Natural killer cell (primary cell): ENCODE results near the gene SRI. TPM values are rescaled to one million over a fixed set of nuclear protein-coding genes. Genes with fewer than 3 reads are reported as not detected.
A peak's percentile ranks its signal among the peaks of the same experiment; 100 is the strongest.

Experiments
- ATAC-seq, 3 donors: fragments of 150-1000 bp in 2 of 3; fragments of 200-7000 bp in 1 of 3; cut with Tn5 transposase; 1 replicate in 1 of 3; 2 replicates in 2 of 3; pipeline ENCODE4 v1.10.0; 2021; ENCODE audit warnings: mild to moderate bottlenecking in 2 of 3, moderate library complexity in 2 of 3
- DNase-seq, 2 donors: peaks; one replicate each; pipeline versions ENCODE4 v3.0.0 to v3.0.0-alpha.2; 2013 to 2021; ENCODE audit warnings: mixed read lengths in 1 of 2
- H3K27ac ChIP-seq: one replicate; pipeline ENCODE4 v1.5.1; 2013; ENCODE audit warnings: mild to moderate bottlenecking, low read length
- H3K27me3 ChIP-seq: one replicate; pipeline ENCODE4 v1.6.1; 2013; ENCODE audit warnings: low read length; ENCODE audit not compliant: control insufficient read depth, insufficient read depth
- H3K36me3 ChIP-seq: one replicate; pipeline ENCODE4 v1.6.1; 2013; ENCODE audit warnings: low read length; ENCODE audit not compliant: control insufficient read depth, insufficient read depth
- H3K4me1 ChIP-seq: one replicate; pipeline ENCODE4 v1.6.1; 2013; ENCODE audit warnings: low read length; ENCODE audit not compliant: control insufficient read depth, insufficient read depth
- H3K4me3 ChIP-seq: one replicate; pipeline ENCODE4 v1.5.1; 2013; ENCODE audit warnings: low read length
- H3K9me3 ChIP-seq: one replicate; pipeline ENCODE4 v1.6.1; 2013; ENCODE audit warnings: low read length; ENCODE audit not compliant: control insufficient read depth, insufficient read depth
- H3K27ac Mint-ChIP-seq, 2 donors: one replicate each; pipeline ENCODE4 v1.8.0; 2022; ENCODE audit warnings: mild to moderate bottlenecking in 2 of 2, mixed read lengths in 2 of 2, moderate library complexity in 1 of 2
- H3K27me3 Mint-ChIP-seq, 2 donors: one replicate each; pipeline ENCODE4 v1.8.0; 2022; ENCODE audit warnings: low read depth in 2 of 2, mixed read lengths in 2 of 2
- H3K36me3 Mint-ChIP-seq: one replicate; pipeline ENCODE4 v1.8.0; 2022; ENCODE audit warnings: mixed read lengths
- H3K4me1 Mint-ChIP-seq, 2 donors: one replicate each; pipeline ENCODE4 v1.8.0; 2022; ENCODE audit warnings: mixed read lengths in 2 of 2
- H3K4me3 Mint-ChIP-seq: one replicate; pipeline ENCODE4 v1.8.0; 2022; ENCODE audit warnings: mild to moderate bottlenecking, moderate library complexity, mixed read lengths
- H3K9me3 Mint-ChIP-seq, 2 donors: one replicate each; pipeline ENCODE4 v1.8.0; 2022; ENCODE audit warnings: mixed read lengths in 2 of 2
- CTCF ChIP-seq: fragments of 200-600 bp; IDR thresholded peaks from one replicate; pipeline ENCODE4 v1.8.0; 2022; ENCODE audit warnings: antibody characterized with exemption
- WGBS: methylation state at CpG from one replicate; pipeline ENCODE4 v1.1.7; 2013; ENCODE audit warnings: missing lambda C conversion rate; ENCODE audit not compliant: insufficient coverage; 5-methylcytosine and 5-hydroxymethylcytosine counted together
- intact Hi-C: fragments of 100-400 bp; cut with micrococcal nuclease; formaldehyde crosslinking; loops from one replicate; pipeline ENCODE4 v1.14.2; 2022
- total RNA-seq, 4 donors: library from RNA; stranded (reverse); fragments of 120-200 nt in 1 of 4; gene quantifications; one replicate each; pipeline versions ENCODE4 v1.2.3 to v1.2.4, GENCODE V29; 2013 to 2022

Gene SRI
- total RNA-seq, 3 donors from 2014 or later (not counting 1 experiment from before 2014, with no cell fraction given) = 67.9 to 75.0 (median 68.6) TPM

- intact Hi-C loops = loop anchor here (5.0 kb wide), 1 partner anchor 338 kb away; the partner anchor contains the start of genes DBF4 and SLC25A40
- H3K4me1 Mint-ChIP-seq = peaks cover 38 to 46% of the 10 kb centered on the region in 2 donors
- ATAC-seq (no peak), DNase-seq (no peak)
- peak overlapping the region in 1 of 2 donors; percentile 27 for H3K27ac Mint-ChIP-seq
- Histone ChIP-seq H3K9me3 (no peaks in the 10 kb centered on the region), H3K27ac (no peak overlapping the region), H3K4me3 (no peak overlapping the region), H3K4me1 (peaks cover 3% of the 10 kb centered on the region), H3K36me3 (peaks cover 45% of the 10 kb centered on the region), H3K27me3 (no peaks in the 10 kb centered on the region)
- H3K9me3 Mint-ChIP-seq = no peaks in the 10 kb centered on the region
- WGBS = no CpG with 5 or more reads among the region's 2 CpGs
- peaks cover 11% of the 10 kb centered on the region for H3K36me3 Mint-ChIP-seq
- H3K4me3 Mint-ChIP-seq = no peak overlapping the region
- no peaks in the 10 kb centered on the region for H3K27me3 Mint-ChIP-seq
- no peak for TF ChIP-seq CTCF
These were observed 4.5 kb downstream of the SRI start for GRCh38 chr7:88215295-88215694.

- intact Hi-C loops = no loop called here
- Mint-ChIP-seq H3K9me3 (no peaks in the 10 kb centered on the region), H3K27me3 (no peaks in the 10 kb centered on the region), H3K36me3 (peaks cover 11% of the 10 kb centered on the region), H3K4me3 (no peak overlapping the region), H3K4me1 (peaks cover 34 to 42% of the 10 kb centered on the region in 2 donors), H3K27ac (peak overlapping the region in 1 of 2 donors; percentile 1)
- H3K4me3 ChIP-seq = no peak overlapping the region
- no peaks in the 10 kb centered on the region for H3K9me3 ChIP-seq
- no CpG with 5 or more reads among the region's 2 CpGs for WGBS
- peaks cover 3% of the 10 kb centered on the region for H3K4me1 ChIP-seq
- TF ChIP-seq CTCF = no peak
- no peak for ATAC-seq
- DNase-seq = no peak
- no peaks in the 10 kb centered on the region for H3K27me3 ChIP-seq
- H3K27ac ChIP-seq = no peak overlapping the region
- H3K36me3 ChIP-seq = peaks cover 52% of the 10 kb centered on the region
These were observed 5.4 kb downstream of the SRI start for GRCh38 chr7:88214456-88214855.

GRCh38 chr7:88212918-88213317 is 6.9 kb downstream of the SRI start:
- no peaks in the 10 kb centered on the region for H3K9me3 Mint-ChIP-seq
- peaks cover 20% of the 10 kb centered on the region for H3K36me3 Mint-ChIP-seq
- 100% methylated on average over 1 of the region's 1 CpG for WGBS
- intact Hi-C loops = no loop called here
- ATAC-seq (no peak), DNase-seq (no peak)
- peak overlapping the region in 1 of 2 donors; percentile 1 for H3K27ac Mint-ChIP-seq
- no peak for TF ChIP-seq CTCF
- Histone ChIP-seq H3K27me3 (no peaks in the 10 kb centered on the region), H3K27ac (no peak overlapping the region), H3K36me3 (peaks cover 67% of the 10 kb centered on the region), H3K4me1 (peaks cover 3% of the 10 kb centered on the region), H3K9me3 (no peaks in the 10 kb centered on the region), H3K4me3 (no peak overlapping the region)
- peaks cover 23 to 27% of the 10 kb centered on the region in 2 donors for H3K4me1 Mint-ChIP-seq
- H3K4me3 Mint-ChIP-seq = no peak overlapping the region
- no peaks in the 10 kb centered on the region for H3K27me3 Mint-ChIP-seq

GRCh38 chr7:88208521-88208920 is 11.3 kb downstream of the SRI start:
- peaks cover 7 to 8% of the 10 kb centered on the region in 2 donors for H3K4me1 Mint-ChIP-seq
- no peak overlapping the region for H3K27ac Mint-ChIP-seq
- H3K4me1 ChIP-seq = no peaks in the 10 kb centered on the region
- H3K4me3 ChIP-seq = no peak overlapping the region
- TF ChIP-seq CTCF = no peak
- H3K4me3 Mint-ChIP-seq = no peak overlapping the region
- H3K27me3 ChIP-seq = no peaks in the 10 kb centered on the region
- intact Hi-C loops = no loop called here
- H3K36me3 ChIP-seq = peaks cover 80% of the 10 kb centered on the region
- H3K27ac ChIP-seq = no peak overlapping the region
- 100% methylated on average over 1 of the region's 3 CpGs for WGBS
- H3K9me3 Mint-ChIP-seq = no peaks in the 10 kb centered on the region
- no peaks in the 10 kb centered on the region for H3K9me3 ChIP-seq
- DNase-seq = no peak
- H3K27me3 Mint-ChIP-seq = no peaks in the 10 kb centered on the region
- ATAC-seq = no peak
- peaks cover 25% of the 10 kb centered on the region for H3K36me3 Mint-ChIP-seq
